ENCODE results near the gene MOV10L1. TPM values are rescaled to one million over a fixed set of nuclear protein-coding genes. Genes with fewer than 3 reads are reported as not detected.

MOV10L1 gene
- total RNA-seq, 1 experiment from 2014 or later: not detected

GRCh38 chr22:50178471-50178864, 88.7 kb downstream of the MOV10L1 start:
- DNase-seq (ENCODE audit: low spot score): no peak
- H3K4me3 ChIP-seq (ENCODE audit: low read depth, low read length, poor library complexity, severe bottlenecking): no peak overlapping the region
- no peaks in the 10 kb centered on the region for H3K27me3 ChIP-seq (replicated peaks; ENCODE audit: insufficient read depth, low read depth, low read length, poor library complexity)
- no peak overlapping the region for H3K27ac ChIP-seq (ENCODE audit: low read depth, low read length, poor library complexity, severe bottlenecking)
- H3K4me1 ChIP-seq (ENCODE audit: insufficient read depth, low read length, poor library complexity, severe bottlenecking): no peaks in the 10 kb centered on the region
- intact Hi-C loops (cut with micrococcal nuclease; ENCODE audit: unreplicated experiment): no loop called here
- ChIA-PET POLR2A (ENCODE audit: low non-redundant PET) (no interaction called here), CTCF (interaction anchor here (0.5 kb wide), 1 partner anchor 30 kb away, joined by 3 read pairs; no protein-coding TSS in a partner anchor)
- no TSS peak for BruUV-seq (replicated peaks)
- H3K36me3 ChIP-seq (ENCODE audit: insufficient read depth, low read length, poor library complexity, severe bottlenecking): no peaks in the 10 kb centered on the region
- no peak for TF ChIP-seq EZH2 (IDR thresholded peaks at IDR 0.05; ENCODE audit: borderline replicate concordance, low read depth, low read length, poor library complexity, severe bottlenecking)
- TF ChIP-seq CTCF (conservative IDR thresholded peaks at IDR 0.05; ENCODE audit: low read depth, low read length): no peak
- no peaks in the 10 kb centered on the region for H3K9me3 ChIP-seq (ENCODE audit: low read depth, low read length, poor library complexity, severe bottlenecking)

- no peaks in the 10 kb centered on the region for H3K9me3 ChIP-seq (ENCODE audit: low read depth, low read length, poor library complexity, severe bottlenecking)
- CTCF ChIA-PET: no interaction called here
- no peak for DNase-seq (ENCODE audit: low spot score)
- no peak overlapping the region for H3K4me3 ChIP-seq (ENCODE audit: low read depth, low read length, poor library complexity, severe bottlenecking)
- no peaks in the 10 kb centered on the region for H3K36me3 ChIP-seq (ENCODE audit: insufficient read depth, low read length, poor library complexity, severe bottlenecking)
- TF ChIP-seq CTCF (conservative IDR thresholded peaks at IDR 0.05; ENCODE audit: low read depth, low read length) (no peak), EZH2 (IDR thresholded peaks at IDR 0.05; ENCODE audit: borderline replicate concordance, low read depth, low read length, poor library complexity, severe bottlenecking) (no peak)
- H3K27ac ChIP-seq (ENCODE audit: low read depth, low read length, poor library complexity, severe bottlenecking): no peak overlapping the region
- POLR2A ChIA-PET (ENCODE audit: low non-redundant PET): no interaction called here
- no TSS peak for BruUV-seq (replicated peaks)
- H3K27me3 ChIP-seq (replicated peaks; ENCODE audit: insufficient read depth, low read depth, low read length, poor library complexity): no peaks in the 10 kb centered on the region
- intact Hi-C loops (cut with micrococcal nuclease; ENCODE audit: unreplicated experiment): no loop called here
- H3K4me1 ChIP-seq (ENCODE audit: insufficient read depth, low read length, poor library complexity, severe bottlenecking): no peaks in the 10 kb centered on the region
These were observed 89.4 kb downstream of the MOV10L1 start for GRCh38 chr22:50178871-50179869.

GRCh38 chr22:50179937-50180726, 90.3 kb downstream of the MOV10L1 start:
- no peak overlapping the region for H3K4me3 ChIP-seq (ENCODE audit: low read depth, low read length, poor library complexity, severe bottlenecking)
- DNase-seq (ENCODE audit: low spot score): no peak
- H3K36me3 ChIP-seq (ENCODE audit: insufficient read depth, low read length, poor library complexity, severe bottlenecking): no peaks in the 10 kb centered on the region
- no peaks in the 10 kb centered on the region for H3K4me1 ChIP-seq (ENCODE audit: insufficient read depth, low read length, poor library complexity, severe bottlenecking)
- H3K27me3 ChIP-seq (replicated peaks; ENCODE audit: insufficient read depth, low read depth, low read length, poor library complexity): no peaks in the 10 kb centered on the region
- intact Hi-C loops (cut with micrococcal nuclease; ENCODE audit: unreplicated experiment): no loop called here
- CTCF ChIA-PET: no interaction called here
- no TSS peak for BruUV-seq (replicated peaks)
- POLR2A ChIA-PET (ENCODE audit: low non-redundant PET): interaction anchor here (0.6 kb wide), 1 partner anchor 203 kb away, joined by 3 read pairs; no protein-coding TSS in a partner anchor
- TF ChIP-seq EZH2 (IDR thresholded peaks at IDR 0.05; ENCODE audit: borderline replicate concordance, low read depth, low read length, poor library complexity, severe bottlenecking) (no peak), CTCF (conservative IDR thresholded peaks at IDR 0.05; ENCODE audit: low read depth, low read length) (no peak)
- H3K9me3 ChIP-seq (ENCODE audit: low read depth, low read length, poor library complexity, severe bottlenecking): no peaks in the 10 kb centered on the region
- H3K27ac ChIP-seq (ENCODE audit: low read depth, low read length, poor library complexity, severe bottlenecking): no peak overlapping the region
